LNCaP clone FGC (cell line): ENCODE results near the gene SLAIN2.

ENCODE experiments used
- DNase-seq: peaks from one replicate; pipeline ENCODE4 v3.0.0-alpha.2; 2011; ENCODE audit warnings: low read depth
- H3K4me3 ChIP-seq: 2 replicates; pipeline ENCODE4 v1.5.1; 2011; ENCODE audit warnings: mild to moderate bottlenecking, low read depth, low read length, control low read depth
- TF ChIP-seq, protein P1 (sequence below): IDR thresholded peaks from 2 replicates; pipeline ENCODE4 v1.5.1; 2012; ENCODE audit warnings: mild to moderate bottlenecking; ENCODE audit not compliant: control insufficient read depth, insufficient read depth; ENCODE audit errors: extremely low read depth

The SLAIN2 gene

GRCh38 chr4:48334236-48334635 is 7.1 kb upstream of the SLAIN2 start:
- no peak overlapping the region for H3K4me3 ChIP-seq
- TF ChIP-seq, protein P1, sequence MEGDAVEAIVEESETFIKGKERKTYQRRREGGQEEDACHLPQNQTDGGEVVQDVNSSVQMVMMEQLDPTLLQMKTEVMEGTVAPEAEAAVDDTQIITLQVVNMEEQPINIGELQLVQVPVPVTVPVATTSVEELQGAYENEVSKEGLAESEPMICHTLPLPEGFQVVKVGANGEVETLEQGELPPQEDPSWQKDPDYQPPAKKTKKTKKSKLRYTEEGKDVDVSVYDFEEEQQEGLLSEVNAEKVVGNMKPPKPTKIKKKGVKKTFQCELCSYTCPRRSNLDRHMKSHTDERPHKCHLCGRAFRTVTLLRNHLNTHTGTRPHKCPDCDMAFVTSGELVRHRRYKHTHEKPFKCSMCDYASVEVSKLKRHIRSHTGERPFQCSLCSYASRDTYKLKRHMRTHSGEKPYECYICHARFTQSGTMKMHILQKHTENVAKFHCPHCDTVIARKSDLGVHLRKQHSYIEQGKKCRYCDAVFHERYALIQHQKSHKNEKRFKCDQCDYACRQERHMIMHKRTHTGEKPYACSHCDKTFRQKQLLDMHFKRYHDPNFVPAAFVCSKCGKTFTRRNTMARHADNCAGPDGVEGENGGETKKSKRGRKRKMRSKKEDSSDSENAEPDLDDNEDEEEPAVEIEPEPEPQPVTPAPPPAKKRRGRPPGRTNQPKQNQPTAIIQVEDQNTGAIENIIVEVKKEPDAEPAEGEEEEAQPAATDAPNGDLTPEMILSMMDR, result no peak
- no peak for DNase-seq

GRCh38 chr4:48334900-48335384 is 6.4 kb upstream of the SLAIN2 start:
- no peak for DNase-seq
- no peak overlapping the region for H3K4me3 ChIP-seq
- TF ChIP-seq, protein P1, result no peak

GRCh38 chr4:48336146-48336870 is 5.0 kb upstream of the SLAIN2 start:
- H3K4me3 ChIP-seq, result no peak overlapping the region
- TF ChIP-seq, protein P1, result no peak
- no peak for DNase-seq

GRCh38 chr4:48337731-48338130 is 3.6 kb upstream of the SLAIN2 start:
- DNase-seq, result peak; percentile 45
- TF ChIP-seq, protein P1, result no peak
- H3K4me3 ChIP-seq, result no peak overlapping the region

- DNase-seq, result no peak
- TF ChIP-seq, protein P1, result no peak
- peak overlapping the region; percentile 48 for H3K4me3 ChIP-seq
Observed at GRCh38 chr4:48339642-48340041, 1.7 kb upstream of the SLAIN2 start.

DNA sequence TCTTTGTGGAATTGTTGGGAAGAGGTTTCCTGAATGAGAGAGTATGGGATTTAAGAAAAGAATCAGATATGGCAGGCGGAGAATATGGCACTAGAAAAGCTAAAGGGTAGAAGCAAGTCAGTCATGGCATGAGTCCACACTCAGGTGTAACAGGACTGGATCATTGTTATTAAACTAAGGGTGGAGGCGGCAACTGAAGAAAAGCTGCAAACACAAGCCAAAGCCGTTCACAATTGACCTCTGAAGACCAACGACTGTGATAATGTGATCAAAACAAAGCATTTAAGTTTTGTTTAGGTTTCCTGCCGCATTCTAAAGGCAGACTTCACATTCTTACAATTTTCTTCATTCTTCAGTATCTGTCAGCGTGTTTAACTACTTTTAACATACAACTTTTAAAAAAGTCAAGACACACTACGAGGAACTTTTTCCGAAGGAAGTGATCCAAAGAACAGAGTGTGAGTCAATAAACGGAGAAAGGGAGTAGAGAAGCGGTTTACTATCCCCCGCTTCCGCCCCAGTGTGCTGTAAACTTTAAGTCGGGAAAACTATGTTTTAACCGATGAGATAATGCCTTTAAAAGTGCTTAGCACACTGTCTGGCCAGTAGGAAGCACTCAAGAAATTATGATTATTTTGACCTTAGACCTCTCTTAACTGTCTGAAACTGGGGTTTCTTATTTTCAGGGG is 909 bp upstream of the SLAIN2 start:
- H3K4me3 ChIP-seq, result peak overlapping the region; percentile 48
- TF ChIP-seq, protein P1, result no peak
- DNase-seq, result peak; percentile 50
